Fibroblast of lung (primary cell): ENCODE data around the gene IGF1R. TPM values are rescaled to one million over a fixed set of nuclear protein-coding genes. Genes with fewer than 3 reads are reported as not detected.

Experiments used
- DNase-seq, 2 donors: peaks; one replicate each; pipeline versions ENCODE4 v3.0.0 to v3.0.0-alpha.2; 2010; ENCODE audit warnings: low read depth in 2 of 2
- H2AFZ ChIP-seq: 2 replicates; pipeline ENCODE4 v1.5.1; 2012; ENCODE audit warnings: low read length, control low read depth, inconsistent platforms
- H3K27ac ChIP-seq: 2 replicates; pipeline ENCODE4 v1.5.1; 2011; ENCODE audit warnings: low read length, control low read depth; ENCODE audit not compliant: insufficient read depth
- H3K27me3 ChIP-seq: 2 replicates; pipeline ENCODE4 v1.5.1; 2011; ENCODE audit warnings: mild to moderate bottlenecking, low read length; ENCODE audit not compliant: control insufficient read depth, insufficient read depth
- H3K36me3 ChIP-seq: 2 replicates; pipeline ENCODE4 v1.5.1; 2011; ENCODE audit warnings: low read length; ENCODE audit not compliant: control insufficient read depth, insufficient read depth
- H3K4me1 ChIP-seq: 2 replicates; pipeline ENCODE4 v1.5.1; 2011; ENCODE audit warnings: low read length; ENCODE audit not compliant: control insufficient read depth, insufficient read depth; ENCODE audit errors: extremely low read depth
- H3K4me2 ChIP-seq: 2 replicates; pipeline ENCODE4 v1.5.1; 2011; ENCODE audit warnings: low read length, control low read depth; ENCODE audit not compliant: insufficient read depth; ENCODE audit errors: extremely low read depth
- H3K4me3 ChIP-seq, 4 experiments: fragments of 200-600 bp in 1 of 4; sonication (generic) in 1 of 4; replicated peaks in 1 of 4; 2 replicates each; pipeline ENCODE4 v1.5.1; 2011 to 2016; ENCODE audit warnings: low read length in 4 of 4, low read depth in 3 of 4, mild to moderate bottlenecking in 3 of 4, control low read depth in 2 of 4, inconsistent platforms in 1 of 4, mixed read lengths in 1 of 4; ENCODE audit not compliant: insufficient read depth in 1 of 4; ENCODE audit errors: control extremely low read depth in 1 of 4
- H3K79me2 ChIP-seq: 2 replicates; pipeline ENCODE4 v1.5.1; 2012; ENCODE audit warnings: mild to moderate bottlenecking, low read length, inconsistent platforms; ENCODE audit not compliant: control insufficient read depth, insufficient read depth
- H3K9ac ChIP-seq: 2 replicates; pipeline ENCODE4 v1.5.1; 2011; ENCODE audit warnings: mild to moderate bottlenecking, low read length, control low read depth; ENCODE audit not compliant: insufficient read depth
- H3K9me3 ChIP-seq: 2 replicates; pipeline ENCODE4 v1.5.1; 2012; ENCODE audit warnings: low read depth, low read length; ENCODE audit not compliant: control insufficient read depth, insufficient read depth
- H4K20me1 ChIP-seq: 2 replicates; pipeline ENCODE4 v1.5.1; 2011; ENCODE audit warnings: low read length; ENCODE audit not compliant: control insufficient read depth, insufficient read depth; ENCODE audit errors: extremely low read depth
- CTCF ChIP-seq, 2 donors: IDR thresholded peaks in 1 of 2; conservative IDR thresholded peaks in 1 of 2; 1 replicate in 1 of 2; 2 replicates in 1 of 2; pipeline ENCODE4 v1.5.1; 2011 to 2012; ENCODE audit warnings: low read length in 2 of 2, control low read depth in 1 of 2, inconsistent platforms in 1 of 2, low read depth in 1 of 2, mild to moderate bottlenecking in 1 of 2
- EZH2 ChIP-seq: IDR thresholded peaks from 2 replicates; pipeline ENCODE4 v1.5.1; 2012; ENCODE audit warnings: low read length, control low read depth, mild to moderate bottlenecking; ENCODE audit errors: missing control alignments
- polyA plus RNA-seq, 2 donors: library from polyadenylated mRNA; depleted of rRNA in 1 of 2; stranded (reverse) in 1 of 2; unstranded in 1 of 2; fragments of >200 nt; gene quantifications; 2 replicates each; pipeline ENCODE4 v1.2.1, GENCODE V29; 2011 to 2012; ENCODE audit warnings: missing spikeins in 1 of 2
- total RNA-seq: library from RNA; depleted of rRNA; stranded (reverse); fragments of >200 nt; gene quantifications from 2 replicates; pipeline ENCODE4 v1.2.1, GENCODE V29; 2014

Gene IGF1R
- total and polyA plus RNA-seq, 2 donors (not counting 1 experiment from before 2014, with no cell fraction given) = 14.6 to 28.6 TPM

GRCh38 chr15:98794748-98795147 is 146.4 kb downstream of the IGF1R start:
- Histone ChIP-seq H3K4me3 (no peak overlapping the region), H3K36me3 (no peaks in the 10 kb centered on the region), H3K79me2 (peaks cover 26% of the 10 kb centered on the region), H2AFZ (no peak overlapping the region), H3K9me3 (no peaks in the 10 kb centered on the region), H3K27ac (no peak overlapping the region), H3K4me2 (no peak overlapping the region), H3K9ac (no peak overlapping the region), H3K4me1 (peaks cover 5% of the 10 kb centered on the region), H4K20me1 (no peaks in the 10 kb centered on the region), H3K27me3 (no peaks in the 10 kb centered on the region)
- DNase-seq = peak in 1 of 2 donors; percentile 43
- no peak for TF ChIP-seq CTCF (conservative IDR thresholded peaks at IDR 0.05 in 1 of 2, IDR thresholded peaks at IDR 0.05 in 1 of 2; ENCODE audit: low read depth in 1 of 2, low read length in 2 of 2)
- no peak for TF ChIP-seq EZH2

GRCh38 chr15:98795980-98796379 is 147.6 kb downstream of the IGF1R start:
- Histone ChIP-seq H4K20me1 (no peaks in the 10 kb centered on the region), H3K27ac (no peak overlapping the region), H3K4me1 (peaks cover 13% of the 10 kb centered on the region), H3K4me2 (no peak overlapping the region), H3K9ac (no peak overlapping the region), H3K36me3 (no peaks in the 10 kb centered on the region), H3K4me3 (no peak overlapping the region), H2AFZ (no peak overlapping the region), H3K27me3 (no peaks in the 10 kb centered on the region), H3K9me3 (no peaks in the 10 kb centered on the region), H3K79me2 (peaks cover 24% of the 10 kb centered on the region)
- DNase-seq = no peak
- no peak for TF ChIP-seq EZH2
- TF ChIP-seq CTCF (conservative IDR thresholded peaks at IDR 0.05 in 1 of 2, IDR thresholded peaks at IDR 0.05 in 1 of 2; ENCODE audit: low read depth in 1 of 2, low read length in 2 of 2) = no peak

GRCh38 chr15:98796685-98797357 is 148.5 kb downstream of the IGF1R start:
- H3K27me3 ChIP-seq = no peaks in the 10 kb centered on the region
- H3K36me3 ChIP-seq = no peaks in the 10 kb centered on the region
- no peak overlapping the region for H3K9ac ChIP-seq
- no peaks in the 10 kb centered on the region for H4K20me1 ChIP-seq
- no peak overlapping the region for H3K4me3 ChIP-seq
- no peak overlapping the region for H3K27ac ChIP-seq
- H2AFZ ChIP-seq = no peak overlapping the region
- no peaks in the 10 kb centered on the region for H3K9me3 ChIP-seq
- peaks cover 16% of the 10 kb centered on the region for H3K4me1 ChIP-seq
- TF ChIP-seq CTCF (conservative IDR thresholded peaks at IDR 0.05 in 1 of 2, IDR thresholded peaks at IDR 0.05 in 1 of 2; ENCODE audit: low read depth in 1 of 2, low read length in 2 of 2) (no peak), EZH2 (no peak)
- peaks cover 30% of the 10 kb centered on the region for H3K79me2 ChIP-seq
- no peak for DNase-seq
- no peak overlapping the region for H3K4me2 ChIP-seq
